Germinal center (tissue), 1 donor: ENCODE measurements around the gene AOC3.

ENCODE experiments used
- DNase-seq: peaks from one replicate; pipeline ENCODE4 v3.0.0; 2012; ENCODE audit warnings: mixed read lengths, low spot score

AOC3 gene, protein sequence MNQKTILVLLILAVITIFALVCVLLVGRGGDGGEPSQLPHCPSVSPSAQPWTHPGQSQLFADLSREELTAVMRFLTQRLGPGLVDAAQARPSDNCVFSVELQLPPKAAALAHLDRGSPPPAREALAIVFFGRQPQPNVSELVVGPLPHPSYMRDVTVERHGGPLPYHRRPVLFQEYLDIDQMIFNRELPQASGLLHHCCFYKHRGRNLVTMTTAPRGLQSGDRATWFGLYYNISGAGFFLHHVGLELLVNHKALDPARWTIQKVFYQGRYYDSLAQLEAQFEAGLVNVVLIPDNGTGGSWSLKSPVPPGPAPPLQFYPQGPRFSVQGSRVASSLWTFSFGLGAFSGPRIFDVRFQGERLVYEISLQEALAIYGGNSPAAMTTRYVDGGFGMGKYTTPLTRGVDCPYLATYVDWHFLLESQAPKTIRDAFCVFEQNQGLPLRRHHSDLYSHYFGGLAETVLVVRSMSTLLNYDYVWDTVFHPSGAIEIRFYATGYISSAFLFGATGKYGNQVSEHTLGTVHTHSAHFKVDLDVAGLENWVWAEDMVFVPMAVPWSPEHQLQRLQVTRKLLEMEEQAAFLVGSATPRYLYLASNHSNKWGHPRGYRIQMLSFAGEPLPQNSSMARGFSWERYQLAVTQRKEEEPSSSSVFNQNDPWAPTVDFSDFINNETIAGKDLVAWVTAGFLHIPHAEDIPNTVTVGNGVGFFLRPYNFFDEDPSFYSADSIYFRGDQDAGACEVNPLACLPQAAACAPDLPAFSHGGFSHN

DNA sequence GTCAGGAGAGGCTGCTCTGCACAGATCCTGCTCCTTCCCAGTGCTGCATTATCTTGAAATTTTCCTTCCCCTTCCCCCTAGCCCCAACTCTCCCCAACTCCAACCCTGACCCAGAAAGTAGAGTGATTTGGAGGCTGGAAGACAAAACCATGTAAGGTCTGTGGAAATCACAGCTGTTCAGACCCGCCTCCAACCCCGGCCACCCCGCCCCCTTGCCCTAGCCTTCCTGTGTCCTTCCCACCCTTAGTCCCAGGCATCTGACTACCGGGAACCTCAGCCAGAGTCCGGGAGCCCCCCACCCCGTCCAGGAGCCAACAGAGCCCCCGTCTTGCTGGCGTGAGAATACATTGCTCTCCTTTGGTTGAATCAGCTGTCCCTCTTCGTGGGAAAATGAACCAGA lies at the start of gene AOC3:
TSS of gene AOC3 (plus strand) at position 246 of the 400 bp plus-strand sequence. CDS start at position 391, 145 bp downstream.
- no peak for DNase-seq

DNA sequence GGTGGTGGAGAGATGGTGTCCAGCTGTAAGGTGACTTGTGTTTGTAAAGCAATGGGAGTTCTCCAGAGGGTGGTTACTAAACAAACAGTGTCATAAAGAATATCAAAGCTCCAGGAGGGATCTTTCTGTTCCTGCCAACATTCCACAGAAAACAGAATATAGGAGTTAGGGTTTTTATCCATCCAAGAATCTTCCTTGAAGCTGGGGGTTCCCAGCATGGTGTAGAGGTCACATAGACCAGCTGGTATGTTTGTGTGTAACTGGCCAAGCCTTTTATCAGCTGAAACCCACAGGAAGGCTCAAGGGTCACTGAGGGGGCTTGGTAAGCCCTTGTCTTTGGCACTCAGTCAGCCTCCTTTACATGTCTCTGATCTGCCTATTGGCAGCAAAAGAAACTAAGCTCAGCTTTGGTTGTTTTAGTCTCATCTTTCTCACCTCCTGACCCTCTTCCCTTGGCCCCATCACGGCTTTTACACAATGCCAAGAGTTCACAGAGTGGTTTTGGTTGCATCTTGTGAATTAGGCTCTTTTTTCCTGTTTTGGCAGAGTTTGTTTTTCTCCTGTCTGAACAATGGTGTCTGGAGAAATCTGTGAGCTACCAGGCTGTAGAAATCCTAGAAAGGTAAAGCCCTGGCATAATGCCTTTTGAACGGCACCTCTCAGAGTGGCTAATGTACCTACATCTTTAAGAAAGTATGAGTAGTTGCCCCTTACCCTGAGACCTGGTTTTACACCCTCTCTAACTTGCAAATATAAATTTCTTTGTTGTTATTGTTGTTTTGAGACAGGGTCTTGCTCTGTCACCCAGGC lies 47.7 kb upstream of the AOC3 start:
- DNase-seq = no peak

DNA sequence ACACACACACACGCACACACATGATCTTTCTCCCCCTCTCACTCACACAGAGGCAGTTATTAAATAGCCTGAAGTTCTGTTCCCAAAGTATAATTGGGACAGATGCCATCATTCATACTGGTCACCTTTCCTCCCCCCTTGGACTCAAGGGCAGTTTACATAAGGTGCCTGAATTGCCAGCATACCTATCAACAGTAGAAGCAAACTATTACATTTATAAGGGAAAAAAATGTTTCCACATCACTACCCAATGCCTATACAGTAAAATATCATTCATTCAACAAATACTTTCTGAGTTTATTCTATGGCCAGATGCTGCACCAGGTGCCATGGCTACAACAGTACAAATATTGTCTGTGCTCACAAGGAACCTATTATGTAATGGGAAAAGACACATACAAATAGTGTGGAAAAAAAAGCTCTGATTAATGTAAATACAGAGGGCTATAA lies 46.1 kb upstream of the AOC3 start:
- DNase-seq = no peak

DNA sequence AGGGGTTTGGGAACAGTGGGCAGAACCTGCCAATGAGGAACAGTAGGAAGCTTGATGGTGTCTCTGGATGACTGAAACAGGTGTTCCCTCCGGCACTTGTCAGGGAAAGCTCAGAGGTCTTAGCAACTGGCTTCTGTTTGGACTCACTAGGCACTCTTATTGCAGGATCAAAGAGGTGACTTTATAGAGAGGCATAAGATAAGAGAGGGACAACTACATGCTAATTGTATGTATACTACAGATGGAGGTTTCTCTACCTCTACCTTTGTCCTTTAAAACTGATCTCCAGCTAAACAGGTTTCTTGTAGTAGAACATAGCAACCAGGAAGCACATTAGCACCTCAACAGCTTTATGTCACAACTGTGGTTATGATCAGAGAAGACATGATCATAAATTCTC lies 44.8 kb upstream of the AOC3 start:
- DNase-seq = no peak

DNA sequence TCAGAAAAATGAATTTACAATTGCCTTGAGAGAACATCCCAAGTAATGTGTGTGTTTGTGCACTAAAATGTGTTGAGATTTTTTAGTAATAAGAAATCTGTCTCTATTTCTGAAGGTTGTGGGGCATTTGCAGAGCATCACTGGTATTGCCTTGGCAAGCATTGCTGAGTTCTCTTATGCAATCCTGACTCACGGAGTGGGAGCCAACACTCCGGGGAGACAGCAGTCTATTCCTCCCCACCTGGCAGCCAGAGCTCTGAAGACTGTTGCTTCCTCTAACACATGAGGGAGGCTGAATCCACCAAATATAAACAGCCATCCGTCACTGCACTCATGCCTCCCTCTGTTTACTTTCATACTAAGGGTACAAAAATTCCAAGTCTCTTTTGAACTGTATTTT lies 41.7 kb upstream of the AOC3 start:
- no peak for DNase-seq

DNA sequence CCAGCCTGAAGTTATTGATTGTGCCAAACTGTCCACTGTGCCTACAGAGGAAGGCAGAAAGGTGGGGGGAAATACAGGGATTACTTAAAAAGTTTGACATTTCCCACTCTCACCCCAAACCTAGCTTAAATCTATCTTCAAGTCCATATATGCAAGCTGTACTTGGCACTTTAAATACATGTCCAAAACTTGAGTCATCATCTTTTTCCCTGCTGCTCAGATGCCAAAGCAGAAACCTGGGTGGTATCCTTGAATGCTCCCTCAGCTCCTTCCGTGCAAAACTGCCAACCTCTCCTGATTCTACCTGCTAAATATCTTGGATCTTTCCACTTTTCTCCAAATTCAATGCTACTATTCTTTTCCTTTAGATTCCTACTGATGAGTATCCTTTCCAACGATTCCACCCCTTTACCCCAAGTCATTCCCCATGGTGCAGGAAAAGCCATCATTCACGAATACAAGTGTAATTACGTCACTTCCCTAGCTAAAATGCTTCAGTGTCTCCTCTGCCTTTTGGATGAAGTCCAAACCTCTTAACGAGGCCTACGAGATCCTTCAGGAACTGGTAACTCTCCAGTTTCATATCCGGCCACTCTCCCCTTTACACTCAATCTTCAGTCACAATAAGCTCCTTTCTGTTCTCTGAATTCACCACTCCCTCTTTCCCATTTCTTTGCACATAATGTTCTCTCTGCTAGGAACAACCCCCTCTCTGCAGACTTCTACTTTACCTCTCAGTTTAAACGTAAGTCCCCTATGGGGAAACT lies 36.2 kb upstream of the AOC3 start:
- no peak for DNase-seq

DNA sequence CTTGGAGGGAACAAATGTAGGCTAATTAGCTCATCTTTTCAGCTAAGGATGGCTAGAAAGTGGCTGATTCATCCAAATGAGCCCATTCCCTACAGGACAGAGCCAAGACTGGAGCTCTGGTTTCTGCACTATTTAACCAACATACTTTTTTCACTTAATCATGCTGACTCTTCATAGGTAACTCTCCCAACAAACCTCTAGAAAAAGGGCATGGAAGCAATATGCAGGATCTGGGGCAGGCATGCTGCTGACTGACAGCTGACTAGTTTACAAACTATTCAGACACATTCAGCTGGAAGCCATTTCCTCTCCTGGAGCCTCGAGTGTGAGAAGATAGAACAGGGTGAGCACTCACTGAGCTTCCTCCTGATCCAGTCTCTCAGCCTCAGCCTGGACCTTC lies 33.1 kb upstream of the AOC3 start:
- no peak for DNase-seq

DNA sequence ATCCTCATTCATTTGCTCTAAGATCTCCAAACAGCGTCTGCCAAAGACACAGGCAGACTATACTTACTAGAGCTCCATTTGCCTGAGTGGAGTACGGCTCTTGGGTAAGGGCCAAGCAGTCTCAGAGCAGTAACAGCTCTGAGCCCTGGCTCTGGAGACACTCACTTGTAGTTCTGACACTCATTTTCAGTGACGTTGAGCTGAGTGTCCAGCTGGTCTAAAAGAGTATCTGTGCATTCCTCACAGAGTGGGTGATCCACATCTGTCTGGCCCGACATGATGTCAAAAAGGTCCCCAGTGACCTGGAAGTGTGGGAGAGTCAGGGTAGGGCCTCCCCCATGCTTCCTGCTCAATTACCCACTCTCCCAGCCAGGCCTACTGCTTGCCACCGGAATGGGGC lies 32.6 kb upstream of the AOC3 start:
- DNase-seq = no peak

DNA sequence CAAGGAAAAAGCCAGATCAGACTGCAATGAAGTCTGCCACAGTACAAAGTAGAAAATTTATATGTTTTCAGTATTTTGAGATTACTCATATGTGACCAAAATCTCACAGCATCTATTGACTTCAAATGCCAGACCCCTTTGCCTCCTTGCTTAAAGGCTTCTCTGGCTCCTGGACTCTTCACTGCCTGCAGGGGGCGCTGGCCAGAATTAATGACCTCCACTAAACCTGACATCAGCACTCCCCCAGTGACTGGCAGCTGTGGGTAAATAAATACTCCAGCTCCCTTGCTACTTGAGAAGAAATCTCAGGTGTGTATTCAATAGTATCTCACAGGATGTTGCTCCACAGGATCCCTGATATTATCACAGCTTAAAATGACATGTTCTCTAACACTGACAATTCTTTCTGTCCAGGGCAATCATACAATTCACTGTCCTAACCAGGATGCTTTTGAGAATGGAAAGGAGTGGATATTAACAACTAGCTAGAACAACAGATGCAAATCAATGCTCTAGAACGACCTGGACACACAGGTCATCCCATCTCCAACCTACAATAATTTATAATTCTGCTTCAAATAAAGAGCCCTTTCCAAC lies 31.0 kb upstream of the AOC3 start:
- DNase-seq = peak; percentile 73

DNA sequence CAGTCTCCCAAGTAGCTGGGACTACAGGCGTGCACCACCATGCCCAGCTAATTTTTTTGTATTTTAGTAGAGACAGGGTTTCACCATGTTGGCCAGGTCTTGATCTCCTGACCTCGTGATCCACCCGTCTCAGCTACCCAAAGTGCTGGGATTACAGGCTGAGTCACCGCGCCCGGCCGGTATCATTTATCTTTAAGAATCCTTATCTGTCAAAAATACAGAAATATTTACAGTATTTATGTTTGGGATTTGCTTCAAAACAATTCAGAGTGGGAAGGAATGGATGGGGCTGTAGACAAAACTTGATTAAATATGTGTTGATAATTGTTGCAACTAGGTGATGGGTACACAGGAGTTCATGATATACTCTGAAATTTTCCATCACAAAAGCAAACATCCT lies 29.8 kb upstream of the AOC3 start:
- no peak for DNase-seq

DNA sequence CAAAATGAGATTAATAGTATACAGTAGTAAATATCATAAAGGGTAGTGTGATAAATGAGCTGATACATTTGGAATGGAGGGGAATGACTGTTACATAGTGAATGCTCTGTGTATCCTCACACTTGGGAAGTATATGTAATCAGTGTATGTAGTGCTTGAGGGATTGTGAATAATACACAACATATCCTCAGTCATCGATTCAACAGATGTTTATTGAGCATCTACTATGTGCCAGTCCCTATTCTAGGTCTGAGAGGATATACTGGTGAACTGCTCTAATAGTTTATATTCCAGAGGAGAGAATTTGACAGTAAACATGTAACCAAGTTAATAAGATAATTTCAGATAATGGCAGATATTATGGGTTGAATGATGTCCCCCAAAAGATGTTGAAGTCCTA lies 23.5 kb upstream of the AOC3 start:
- no peak for DNase-seq

DNA sequence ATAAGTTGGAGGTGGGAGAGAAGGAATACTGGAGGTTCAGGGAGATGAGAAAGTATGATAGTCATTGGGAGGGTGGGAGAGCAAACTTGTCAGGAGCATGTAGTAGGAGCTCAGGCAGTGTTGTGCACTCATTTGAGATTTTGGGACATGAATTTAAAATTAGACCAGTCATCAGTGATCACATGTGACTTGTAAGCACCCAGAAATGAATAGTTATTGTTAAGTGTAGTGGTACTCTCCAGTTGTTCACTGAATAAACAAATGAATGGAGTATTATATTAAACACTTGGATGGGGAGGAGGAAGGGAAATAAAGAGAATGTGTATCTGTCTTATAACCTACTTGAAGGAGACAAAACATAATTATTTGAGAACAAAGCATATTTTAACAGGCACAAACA lies 20.0 kb upstream of the AOC3 start:
- DNase-seq = no peak

DNA sequence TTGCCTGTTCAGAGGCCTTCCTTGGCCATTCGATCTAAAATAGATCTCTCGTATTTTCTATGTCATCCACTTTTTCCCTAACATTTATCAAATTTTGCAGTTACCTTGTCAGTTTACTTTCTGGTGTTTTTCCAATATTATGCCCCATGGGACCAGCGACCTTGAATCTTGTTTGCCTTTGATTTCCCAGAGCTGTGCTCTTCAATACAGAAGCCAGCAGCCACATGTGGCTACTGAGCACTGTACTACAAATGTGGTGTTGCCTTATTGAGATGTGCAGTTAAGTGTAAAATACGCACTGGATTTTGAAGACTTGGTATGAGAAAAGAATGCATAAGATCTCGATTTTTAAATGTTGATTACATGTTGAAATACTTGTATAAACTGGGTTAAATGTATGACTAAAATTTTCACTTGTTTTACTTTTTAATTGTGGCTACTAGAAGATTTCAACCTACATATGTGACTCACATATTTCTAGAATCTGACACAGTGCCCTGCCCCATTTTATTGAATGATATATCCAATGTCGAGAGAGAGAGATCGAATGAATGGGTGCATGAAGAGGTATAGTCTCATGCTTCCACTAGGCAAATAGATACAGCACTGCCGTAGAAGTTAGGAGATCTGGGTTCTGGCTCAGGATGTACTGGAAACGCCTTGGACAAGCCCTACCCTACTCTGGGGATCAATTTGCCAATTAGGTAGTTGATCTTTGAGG lies 18.6 kb upstream of the AOC3 start:
- no peak for DNase-seq

DNA sequence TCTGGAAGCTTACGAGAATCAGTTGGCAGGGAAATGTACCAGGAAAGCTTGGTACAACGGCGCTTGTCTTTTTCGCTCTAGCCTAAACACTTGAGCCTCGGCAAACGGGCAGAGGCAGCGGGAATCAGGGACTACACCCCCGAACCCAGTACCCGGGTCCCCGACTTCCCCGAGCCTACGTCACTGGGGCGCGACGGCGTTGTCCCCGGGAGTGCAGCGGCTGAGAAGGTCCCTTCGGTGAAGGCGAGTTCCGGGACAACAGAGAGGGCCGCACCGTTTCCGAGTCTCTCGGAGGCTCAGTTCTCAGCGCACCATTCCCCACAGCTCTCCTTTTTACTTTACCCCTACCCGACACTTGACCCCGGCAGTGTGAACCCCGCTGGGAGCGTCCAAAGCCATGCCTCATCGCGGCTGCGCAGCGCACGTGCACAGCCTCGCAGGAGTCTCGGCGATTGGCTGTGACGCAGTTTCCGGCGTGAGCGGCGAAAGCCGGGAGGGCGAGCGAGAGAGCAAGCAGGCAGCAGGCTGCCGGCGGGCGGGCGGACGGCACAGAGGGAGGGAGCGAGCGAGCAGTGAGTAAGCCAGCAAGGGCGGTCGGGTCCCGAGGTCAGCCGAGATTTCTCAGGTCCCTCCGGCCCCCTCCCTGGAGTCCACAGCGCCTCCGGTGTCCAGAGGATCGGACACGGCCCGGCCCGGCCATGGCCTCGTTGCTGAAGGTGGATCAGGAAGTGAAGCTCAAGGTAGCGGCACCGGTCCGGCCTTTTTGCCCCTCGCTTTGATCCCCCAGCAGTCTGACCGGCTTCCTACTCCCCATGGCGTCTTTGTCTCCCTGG lies 17.8 kb upstream of the AOC3 start, which contains the start of gene PSME3:
TSS of gene PSME3 (plus strand) at position 464 of the 833 bp plus-strand sequence. CDS start at position 699, 235 bp downstream.
- DNase-seq = peak; percentile 91

DNA sequence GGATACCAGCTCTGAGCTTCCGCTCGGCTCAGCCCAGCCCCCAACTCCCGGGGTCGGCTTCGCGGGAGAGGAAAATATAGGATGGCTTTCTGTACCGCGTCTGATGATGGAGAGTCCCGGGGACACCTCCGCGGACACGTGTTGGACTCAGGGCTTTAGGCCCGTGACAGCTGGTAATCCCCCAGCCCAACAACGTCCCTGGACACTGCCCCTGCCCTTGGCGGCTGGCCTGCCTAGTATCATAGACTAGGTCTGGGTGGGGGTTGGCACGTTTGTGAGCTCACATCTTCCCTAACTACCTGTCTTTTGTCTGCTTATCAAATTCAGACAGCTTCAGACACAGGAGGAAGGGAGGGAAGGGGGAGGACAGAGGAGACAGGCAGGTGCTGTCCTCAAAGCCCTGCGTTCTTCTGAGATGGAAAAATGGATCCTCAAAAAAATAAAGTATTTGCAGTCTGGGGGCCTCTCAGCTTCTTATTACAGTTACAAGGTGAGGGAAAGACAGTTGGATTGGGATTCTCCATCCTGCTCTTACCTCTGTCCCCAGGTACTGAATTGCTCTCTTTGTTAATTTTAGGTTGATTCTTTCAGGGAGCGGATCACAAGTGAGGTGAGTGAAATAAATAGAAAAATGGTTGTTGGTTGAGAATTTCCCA lies 17.1 kb upstream of the AOC3 start:
- no peak for DNase-seq

DNA sequence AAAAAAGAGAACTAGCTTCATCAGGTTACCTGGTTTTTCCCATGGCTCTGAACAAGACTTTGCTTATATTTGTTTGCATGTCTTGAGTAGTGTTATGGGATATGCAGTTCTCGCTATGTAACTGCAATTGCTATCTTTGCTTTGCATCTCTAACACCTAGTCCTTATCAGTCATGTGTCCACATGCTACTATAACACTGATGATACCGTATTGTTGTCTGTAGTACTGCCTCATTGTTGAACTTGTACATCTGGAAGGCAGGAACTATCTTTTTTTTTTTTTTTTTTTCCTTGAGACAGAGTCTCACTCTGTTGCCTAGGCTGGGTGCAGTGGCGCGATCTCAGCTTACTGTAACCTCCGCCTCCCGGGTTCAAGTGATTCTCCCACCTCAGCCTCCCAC lies 15.3 kb upstream of the AOC3 start:
- DNase-seq = no peak

DNA sequence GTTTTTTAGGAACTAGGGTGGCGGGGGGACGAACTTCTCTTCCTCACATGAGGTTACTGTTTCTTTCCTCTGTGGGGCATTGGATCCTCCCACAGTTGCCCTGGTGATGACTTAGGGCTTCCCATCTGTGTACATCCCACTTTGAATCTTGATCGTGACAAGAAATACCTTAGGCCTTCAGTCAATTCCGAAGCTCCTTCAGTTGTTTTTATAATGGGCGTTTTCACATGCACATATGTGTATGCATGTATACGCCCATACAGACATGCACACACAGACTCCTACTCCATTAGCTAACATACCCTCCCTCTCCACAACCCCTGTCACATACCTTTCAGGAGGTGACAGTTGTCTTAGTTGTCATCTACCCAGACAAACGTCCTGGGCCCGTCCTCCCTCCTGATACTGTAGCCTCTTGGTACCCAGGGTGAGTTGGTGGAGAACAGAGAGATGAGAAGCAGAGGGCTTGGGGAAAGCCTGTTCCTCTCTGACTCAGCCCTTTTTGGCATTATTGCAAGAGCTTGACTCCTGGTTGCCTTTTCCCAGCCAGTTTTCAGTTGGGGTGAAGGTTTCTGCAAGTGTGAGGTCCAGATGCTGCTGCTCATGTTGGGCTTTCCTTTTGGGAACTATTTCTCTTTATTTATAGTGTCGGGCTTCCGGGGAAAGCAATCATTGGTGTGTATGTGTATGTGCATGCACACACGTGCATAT lies 8.9 kb upstream of the AOC3 start:
- DNase-seq = no peak

DNA sequence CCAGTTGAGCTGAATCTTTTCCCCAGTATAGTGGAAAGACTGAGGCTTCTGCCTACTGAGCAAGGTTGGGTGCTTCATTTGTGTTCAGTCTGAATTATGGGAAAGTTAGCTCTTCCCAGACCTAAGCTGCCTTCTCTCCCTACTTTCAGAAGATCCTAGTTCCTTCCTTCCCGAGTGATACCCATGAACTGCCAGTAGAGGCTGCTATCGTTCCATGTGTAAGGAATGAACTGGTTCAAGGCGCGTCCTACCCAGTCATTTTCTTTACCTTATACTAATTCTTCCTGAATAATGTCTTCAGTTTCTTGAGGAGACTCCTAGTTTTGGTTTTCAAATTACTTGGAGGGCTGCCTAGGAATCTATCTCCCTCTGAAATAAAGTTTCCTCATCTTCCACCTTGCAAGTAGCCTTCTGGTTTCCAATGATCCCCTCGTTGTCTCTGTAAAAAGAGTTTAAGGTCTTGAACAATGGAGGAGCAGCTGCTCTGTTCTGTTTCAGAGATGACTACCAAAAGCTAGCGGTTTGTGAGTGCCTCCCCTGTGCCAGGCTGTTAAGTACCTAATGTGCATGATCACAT lies 7.6 kb upstream of the AOC3 start:
- peak; percentile 39 for DNase-seq
